GM23248 (cell line): ENCODE measurements around the gene GJA3. TPM values are rescaled to one million over a fixed set of nuclear protein-coding genes. Genes with fewer than 3 reads are reported as not detected.

Experiments
- DNase-seq: peaks from one replicate; pipeline ENCODE4 v3.0.0-alpha.2; 2015
- H2AFZ ChIP-seq: fragments of 200-600 bp; sonication (generic); 2 replicates; pipeline ENCODE4 v1.6.1; 2016; ENCODE audit warnings: antibody characterized with exemption
- H3F3A ChIP-seq: fragments of 200-600 bp; sonication (generic); 2 replicates; pipeline ENCODE4 v1.6.1; 2016; ENCODE audit warnings: mild to moderate bottlenecking, antibody characterized with exemption, mixed run types; ENCODE audit not compliant: insufficient read depth
- H3K27ac ChIP-seq: fragments of 200-600 bp; sonication (generic); 2 replicates; pipeline ENCODE4 v1.5.1; 2016; ENCODE audit warnings: mild to moderate bottlenecking
- H3K27me3 ChIP-seq: fragments of 200-600 bp; sonication (generic); replicated peaks from 2 replicates; pipeline ENCODE4 v1.6.1; 2016; ENCODE audit warnings: mild to moderate bottlenecking; ENCODE audit not compliant: insufficient read depth
- H3K36me3 ChIP-seq: fragments of 200-600 bp; sonication (generic); 2 replicates; pipeline ENCODE4 v1.6.1; 2016; ENCODE audit warnings: low read depth, mild to moderate bottlenecking
- H3K4me1 ChIP-seq: fragments of 200-600 bp; sonication (generic); 2 replicates; pipeline ENCODE4 v1.6.1; 2016; ENCODE audit warnings: mild to moderate bottlenecking; ENCODE audit not compliant: insufficient read depth
- H3K4me2 ChIP-seq: fragments of 200-600 bp; sonication (generic); one replicate; pipeline ENCODE4 v1.6.1; 2016; ENCODE audit warnings: mild to moderate bottlenecking; ENCODE audit not compliant: unreplicated experiment
- H3K4me3 ChIP-seq: fragments of 200-600 bp; sonication (generic); 2 replicates; pipeline ENCODE4 v1.5.1; 2016; ENCODE audit warnings: mild to moderate bottlenecking
- H3K79me2 ChIP-seq: fragments of 200-600 bp; sonication (generic); 2 replicates; pipeline ENCODE4 v1.6.1; 2016; ENCODE audit warnings: mild to moderate bottlenecking; ENCODE audit not compliant: insufficient read depth
- H3K9ac ChIP-seq: fragments of 200-600 bp; sonication (generic); 2 replicates; pipeline ENCODE4 v1.6.1; 2016; ENCODE audit warnings: mild to moderate bottlenecking
- H3K9me2 ChIP-seq: fragments of 200-600 bp; sonication (generic); 2 replicates; pipeline ENCODE4 v1.6.1; 2016; ENCODE audit warnings: mixed run types, mild to moderate bottlenecking, moderate library complexity; ENCODE audit not compliant: insufficient read depth
- H3K9me3 ChIP-seq: fragments of 200-600 bp; sonication (generic); one replicate; pipeline ENCODE4 v1.6.1; 2017; ENCODE audit warnings: low read depth
- H4K20me1 ChIP-seq: fragments of 200-600 bp; sonication (generic); 2 replicates; pipeline ENCODE4 v1.6.0; 2016; ENCODE audit not compliant: insufficient read depth
- EZH2 ChIP-seq: fragments of 200-600 bp; sonication (generic); IDR thresholded peaks from 2 replicates; pipeline ENCODE4 v1.6.1; 2018; ENCODE audit warnings: antibody characterized with exemption, mild to moderate bottlenecking; ENCODE audit not compliant: insufficient read depth, poor library complexity, severe bottlenecking
- EZH2phosphoT487 ChIP-seq: fragments of 200-600 bp; sonication (generic); IDR thresholded peaks from 2 replicates; pipeline ENCODE4 v1.6.1; 2018; ENCODE audit warnings: antibody characterized with exemption, moderate library complexity, mild to moderate bottlenecking, low read depth; ENCODE audit not compliant: insufficient read depth
- WGBS, 2 experiments: methylation state at CpG; one replicate each; pipeline ENCODE4 v1.1.6; 2015 to 2017; ENCODE audit warnings: low lambda C conversion rate in 2 of 2, low coverage in 1 of 2; ENCODE audit errors: missing lambda C conversion rate in 2 of 2; 5-methylcytosine and 5-hydroxymethylcytosine counted together
- in situ Hi-C: fragments of 300-500 bp; cut with MboI; formaldehyde crosslinking; loops from 2 replicates; pipeline ENCODE4 v1.15.0; 2020
- polyA plus RNA-seq: library from polyadenylated mRNA; unstranded; fragments of >200 nt; fragmentation: Nextera tagmentation; extraction: Ambion mirVana; gene quantifications from 2 replicates; pipeline ENCODE4 v1.2.1, GENCODE V29; 2016
- total RNA-seq: library from RNA; depleted of rRNA; stranded (reverse); fragments of >200 nt; shearing (Covaris generic); gene quantifications from 2 replicates; pipeline ENCODE4 v1.2.3, GENCODE V29; 2014

GJA3 gene
- total and polyA plus RNA-seq, 2 experiments from 2014 or later, result 1.9 to 5.5 TPM

DNA sequence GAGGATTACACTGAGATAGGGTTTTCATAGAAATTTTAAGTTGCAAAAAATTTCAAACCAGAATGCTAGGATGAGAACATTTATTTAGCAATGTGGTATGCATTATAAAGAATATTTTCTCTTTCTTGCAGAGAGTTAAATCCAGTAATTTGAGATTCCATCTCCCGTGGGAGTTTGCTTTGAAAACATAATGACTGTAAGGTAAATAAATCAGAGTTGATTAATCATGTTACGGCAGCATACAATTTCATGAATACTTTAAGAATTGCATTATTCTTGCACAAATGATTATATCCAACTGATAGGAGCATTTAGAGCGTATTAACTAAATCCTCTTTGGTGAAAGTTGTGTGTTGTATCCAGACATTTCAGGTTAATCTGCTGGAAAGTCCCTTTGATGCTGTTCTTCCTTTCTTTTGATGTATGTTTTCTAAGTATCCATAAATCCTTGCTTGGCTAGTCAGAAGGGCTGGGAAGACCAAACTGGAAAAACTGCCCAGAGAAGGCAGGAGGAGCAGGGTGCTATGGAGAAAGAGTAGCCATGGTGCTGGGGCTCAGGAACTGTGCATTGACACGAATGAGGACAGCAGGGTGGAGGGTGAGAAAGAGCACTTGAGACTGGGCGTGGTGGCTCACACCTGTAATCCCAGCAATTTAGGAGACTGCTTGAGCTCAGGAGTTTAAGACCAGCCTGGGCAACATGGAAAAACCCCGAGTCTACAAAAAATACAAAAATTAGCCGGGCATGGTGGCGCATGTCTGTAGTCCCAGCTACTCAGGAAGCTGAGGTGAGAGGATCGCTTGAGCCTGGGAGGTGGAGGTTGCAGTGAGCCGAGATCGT lies 4.8 kb upstream of the GJA3 start:
- no peak for TF ChIP-seq EZH2
- TF ChIP-seq EZH2phosphoT487, result no peak
- WGBS, 2 experiments, result 79 to 80% methylated on average over 11 of the region's 11 CpGs
- Histone ChIP-seq H3K9me3 (no peaks in the 10 kb centered on the region), H3K9me2 (no peaks in the 10 kb centered on the region), H3F3A (peaks cover 13% of the 10 kb centered on the region), H3K27me3 (peaks cover 3% of the 10 kb centered on the region; the same call in 1 of the 2 replicates), H3K27ac (no peak overlapping the region), H3K79me2 (no peaks in the 10 kb centered on the region), H3K4me1 (no peaks in the 10 kb centered on the region), H3K9ac (no peak overlapping the region), H3K4me2 (no peak overlapping the region), H3K4me3 (no peak overlapping the region), H4K20me1 (no peaks in the 10 kb centered on the region), H3K36me3 (no peaks in the 10 kb centered on the region), H2AFZ (no peak overlapping the region)
- no peak for DNase-seq
- in situ Hi-C loops, result no loop called here

DNA sequence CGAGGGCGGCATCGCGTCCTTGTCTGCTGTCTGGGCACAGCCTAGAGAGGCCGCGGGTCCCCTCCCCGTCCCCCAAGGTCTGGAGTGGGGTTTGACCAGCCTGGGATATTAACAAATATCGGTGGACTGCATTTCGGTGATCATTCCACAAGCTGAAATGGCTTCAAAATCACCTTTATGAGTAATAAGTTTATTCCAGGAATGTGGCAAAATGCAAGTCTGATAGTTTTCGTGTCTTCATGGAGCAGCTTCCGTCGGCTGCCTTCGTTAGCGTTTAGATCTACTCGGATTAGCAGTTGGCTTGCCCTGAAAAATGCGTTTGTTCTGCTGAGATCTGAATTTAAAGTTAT lies 1.1 kb upstream of the GJA3 start:
- H3K79me2 ChIP-seq, result no peaks in the 10 kb centered on the region
- peak overlapping the region; percentile 79; the same call in 1 of the 2 replicates for H3K4me3 ChIP-seq
- no peaks in the 10 kb centered on the region for H4K20me1 ChIP-seq
- WGBS, 2 experiments, result 67 to 72% methylated on average over 16 of the region's 16 CpGs
- H3K36me3 ChIP-seq, result no peaks in the 10 kb centered on the region
- peaks cover 5% of the 10 kb centered on the region for H3K4me1 ChIP-seq
- H3K27me3 ChIP-seq, result peaks cover 7% of the 10 kb centered on the region; the same call in 1 of the 2 replicates
- no peak overlapping the region for H3K27ac ChIP-seq
- peaks cover 22% of the 10 kb centered on the region for H3F3A ChIP-seq
- no peaks in the 10 kb centered on the region for H3K9me2 ChIP-seq
- H3K9me3 ChIP-seq, result no peaks in the 10 kb centered on the region
- H2AFZ ChIP-seq, result peak overlapping the region; percentile 84
- in situ Hi-C loops, result no loop called here
- no peak for TF ChIP-seq EZH2phosphoT487
- no peak for TF ChIP-seq EZH2
- no peak overlapping the region for H3K4me2 ChIP-seq
- DNase-seq, result no peak
- H3K9ac ChIP-seq, result no peak overlapping the region

DNA sequence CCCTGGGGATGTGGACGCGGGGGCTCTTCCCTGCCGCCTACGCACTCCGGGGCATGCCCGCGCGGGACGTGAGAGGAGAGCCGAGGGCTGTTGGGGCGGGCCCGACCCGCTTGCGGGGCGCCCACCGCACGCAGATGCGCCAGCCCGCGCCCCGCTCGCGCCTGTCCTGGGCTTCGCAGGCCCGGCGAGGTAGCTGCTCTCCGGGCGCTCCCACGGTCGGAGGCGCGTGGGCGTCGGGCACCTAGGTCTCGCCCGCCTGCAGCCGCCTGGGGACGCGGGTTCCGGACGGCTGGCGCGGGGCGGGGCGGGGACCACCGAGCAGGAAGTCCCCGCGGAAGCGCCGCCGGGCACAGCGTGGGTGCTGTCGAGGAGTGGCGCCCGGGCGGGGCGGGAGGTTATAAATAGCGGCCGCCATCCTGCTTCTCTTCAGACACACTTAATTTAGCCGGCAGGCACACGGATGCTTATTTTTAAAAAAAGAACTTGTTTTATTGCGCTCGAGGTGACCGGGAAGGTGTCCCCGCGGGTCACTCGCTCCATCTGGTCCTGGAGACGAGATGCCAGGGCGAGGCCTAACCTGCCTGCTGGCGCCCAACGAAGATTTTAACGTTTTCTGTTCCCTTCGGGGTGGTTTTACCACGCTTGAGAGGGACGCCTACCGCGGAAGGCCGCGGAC lies 561 bp upstream of the GJA3 start:
- no peak overlapping the region for H3K27ac ChIP-seq
- in situ Hi-C loops, result no loop called here
- 0 out of 2 replicates have a peak, but pooled peaks cover 5% of the 10 kb centered on the region for H3K27me3 ChIP-seq
- peak overlapping the region; percentile 79 for H3K4me3 ChIP-seq
- no peaks in the 10 kb centered on the region for H4K20me1 ChIP-seq
- H3K4me1 ChIP-seq, result peaks cover 5% of the 10 kb centered on the region
- peak; percentile 64 for DNase-seq
- H3F3A ChIP-seq, result peaks cover 22% of the 10 kb centered on the region
- WGBS, 2 experiments, result 10 to 19% methylated on average over 35 to 69 of the region's 79 CpGs
- H3K9me2 ChIP-seq, result no peaks in the 10 kb centered on the region
- H3K36me3 ChIP-seq, result no peaks in the 10 kb centered on the region
- no peaks in the 10 kb centered on the region for H3K9me3 ChIP-seq
- peak overlapping the region; percentile 84 for H2AFZ ChIP-seq
- H3K4me2 ChIP-seq, result peak overlapping the region; percentile 96
- peak overlapping the region; percentile 75 for H3K9ac ChIP-seq
- TF ChIP-seq EZH2 (no peak), EZH2phosphoT487 (no peak)
- H3K79me2 ChIP-seq, result no peaks in the 10 kb centered on the region

DNA sequence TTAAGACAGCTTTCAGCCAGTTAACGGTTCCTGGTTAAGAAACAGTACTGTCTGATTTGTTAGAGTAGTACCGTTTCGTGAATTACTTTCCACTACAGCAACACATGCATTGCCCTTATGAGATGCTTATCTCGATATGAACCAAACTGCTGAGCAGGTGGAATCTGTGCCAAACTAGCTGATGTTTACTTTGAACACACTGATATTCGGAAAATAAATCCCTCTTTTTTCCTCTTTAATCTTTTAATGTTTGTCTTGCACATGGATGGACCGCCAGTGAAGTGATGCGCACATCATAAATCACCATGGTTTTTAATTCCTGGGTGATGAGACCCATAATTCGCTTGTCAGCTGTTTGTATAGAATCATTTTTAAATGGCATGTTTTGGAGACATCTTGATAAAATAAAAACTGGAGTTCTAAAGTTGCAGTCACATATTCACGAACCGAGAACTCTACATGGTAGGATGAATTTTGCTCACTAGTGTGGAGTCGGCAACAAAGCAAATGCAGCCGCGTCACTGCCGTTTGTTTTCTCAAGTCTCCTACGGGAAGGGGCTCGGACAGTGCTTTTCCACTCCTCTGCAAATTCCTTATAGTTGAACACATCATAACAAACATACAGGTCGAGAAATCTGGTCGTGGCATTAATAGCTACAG lies 1.1 kb downstream of the GJA3 start:
- Histone ChIP-seq H2AFZ (peak overlapping the region; percentile 84), H3K9me3 (no peaks in the 10 kb centered on the region), H3K4me1 (peaks cover 5% of the 10 kb centered on the region), H4K20me1 (no peaks in the 10 kb centered on the region), H3K36me3 (no peaks in the 10 kb centered on the region), H3K4me2 (peak overlapping the region; percentile 96), H3K27ac (peak overlapping the region; percentile 51), H3F3A (peaks cover 22% of the 10 kb centered on the region), H3K4me3 (peak overlapping the region; percentile 79), H3K9ac (peak overlapping the region; percentile 75), H3K79me2 (no peaks in the 10 kb centered on the region), H3K9me2 (no peaks in the 10 kb centered on the region), H3K27me3 (0 out of 2 replicates have a peak, but pooled peaks cover 3% of the 10 kb centered on the region)
- TF ChIP-seq EZH2 (no peak), EZH2phosphoT487 (no peak)
- peak; percentile 73 for DNase-seq
- WGBS, 2 experiments, result 30% methylated on average over 18 of the region's 18 CpGs
- in situ Hi-C loops, result no loop called here
